H9 (cell line): ENCODE data around the gene EFCAB14. TPM values are rescaled to one million over a fixed set of nuclear protein-coding genes. Genes with fewer than 3 reads are reported as not detected.

Source experiments
- DNase-seq: peaks from one replicate; pipeline ENCODE4 v3.0.0-alpha.2; 2017
- H2AFZ ChIP-seq: one replicate; pipeline ENCODE4 v1.6.1; 2013; ENCODE audit warnings: mild to moderate bottlenecking, low read length, control low read depth, moderate library complexity
- H2AK5ac ChIP-seq: 2 replicates; pipeline ENCODE4 v1.6.1; 2013; ENCODE audit warnings: low read length, control low read depth, mixed read lengths; ENCODE audit not compliant: insufficient read length
- H2BK120ac ChIP-seq: one replicate; pipeline ENCODE4 v1.6.1; 2013; ENCODE audit warnings: low read depth, mild to moderate bottlenecking, low read length, control low read depth, inconsistent platforms; ENCODE audit not compliant: poor library complexity, severe bottlenecking
- H2BK12ac ChIP-seq: 2 replicates; pipeline ENCODE4 v1.6.1; 2013; ENCODE audit warnings: low read length, control low read depth, mixed read lengths, low read depth; ENCODE audit not compliant: insufficient read length
- H2BK15ac ChIP-seq: 2 replicates; pipeline ENCODE4 v1.6.1; 2013; ENCODE audit warnings: low read depth, low read length, control low read depth
- H2BK20ac ChIP-seq: one replicate; pipeline ENCODE4 v1.6.1; 2013; ENCODE audit warnings: low read depth, mild to moderate bottlenecking, low read length, control low read depth, inconsistent platforms; ENCODE audit not compliant: poor library complexity, severe bottlenecking
- H2BK5ac ChIP-seq: 2 replicates; pipeline ENCODE4 v1.6.1; 2013; ENCODE audit warnings: low read length, control low read depth, mixed read lengths; ENCODE audit not compliant: insufficient read length
- H3K14ac ChIP-seq: 2 replicates; pipeline ENCODE4 v1.6.1; 2013; ENCODE audit warnings: low read length, control low read depth; ENCODE audit not compliant: insufficient read depth
- H3K18ac ChIP-seq: 2 replicates; pipeline ENCODE4 v1.6.1; 2013; ENCODE audit warnings: low read depth, mild to moderate bottlenecking, mixed read lengths, low read length, control low read depth; ENCODE audit not compliant: insufficient read length
- H3K23ac ChIP-seq: 2 replicates; pipeline ENCODE4 v1.6.1; 2013; ENCODE audit warnings: low read length, control low read depth, mixed read lengths, low read depth; ENCODE audit not compliant: insufficient read length
- H3K23me2 ChIP-seq: 2 replicates; pipeline ENCODE4 v1.6.1; 2013; ENCODE audit warnings: low read depth, mild to moderate bottlenecking, mixed read lengths, low read length, control low read depth; ENCODE audit not compliant: insufficient read length, poor library complexity, severe bottlenecking
- H3K27ac ChIP-seq: 2 replicates; pipeline ENCODE4 v1.5.1; 2013; ENCODE audit warnings: low read length, control low read depth, mixed read lengths, low read depth; ENCODE audit not compliant: insufficient read length
- H3K27me3 ChIP-seq: 2 replicates; pipeline ENCODE4 v1.6.1; 2013; ENCODE audit warnings: low read length, control low read depth, inconsistent platforms; ENCODE audit not compliant: insufficient read depth
- H3K4ac ChIP-seq: 2 replicates; pipeline ENCODE4 v1.6.1; 2013; ENCODE audit warnings: low read depth, mild to moderate bottlenecking, control low read depth, inconsistent platforms, low read length, moderate library complexity
- H3K4me1 ChIP-seq: 2 replicates; pipeline ENCODE4 v1.6.1; 2013; ENCODE audit warnings: low read length, control low read depth, inconsistent platforms; ENCODE audit not compliant: insufficient read depth
- H3K4me2 ChIP-seq: 2 replicates; pipeline ENCODE4 v1.6.1; 2013; ENCODE audit warnings: low read length, control low read depth, mixed read lengths; ENCODE audit not compliant: insufficient read length, insufficient read depth
- H3K56ac ChIP-seq: 2 replicates; pipeline ENCODE4 v1.6.1; 2013; ENCODE audit warnings: low read depth, mild to moderate bottlenecking, mixed read lengths, low read length, control low read depth; ENCODE audit not compliant: insufficient read length
- H3K79me1 ChIP-seq: 2 replicates; pipeline ENCODE4 v1.6.1; 2013; ENCODE audit warnings: low read depth, mild to moderate bottlenecking, moderate library complexity, low read length, control low read depth, inconsistent platforms; ENCODE audit not compliant: insufficient read depth, poor library complexity, severe bottlenecking
- H3K79me2 ChIP-seq: 2 replicates; pipeline ENCODE4 v1.6.1; 2013; ENCODE audit warnings: low read length, control low read depth, inconsistent platforms; ENCODE audit not compliant: insufficient read depth
- H3K9ac ChIP-seq: 2 replicates; pipeline ENCODE4 v1.6.1; 2013; ENCODE audit warnings: low read length, control low read depth, mixed read lengths; ENCODE audit not compliant: insufficient read length; ENCODE audit errors: extremely low read depth
- H3K9me3 ChIP-seq: one replicate; pipeline ENCODE4 v1.6.1; 2013; ENCODE audit warnings: low read depth, low read length, inconsistent platforms; ENCODE audit not compliant: control insufficient read depth
- H3T11ph ChIP-seq: one replicate; pipeline ENCODE4 v1.6.1; 2013; ENCODE audit warnings: mild to moderate bottlenecking, low read length, control low read depth, inconsistent platforms
- H4K20me1 ChIP-seq: one replicate; pipeline ENCODE4 v1.6.1; 2013; ENCODE audit not compliant: control insufficient read depth, insufficient read length, insufficient read depth
- H4K5ac ChIP-seq: 2 replicates; pipeline ENCODE4 v1.6.1; 2013; ENCODE audit warnings: low read depth, mild to moderate bottlenecking, mixed read lengths, low read length, control low read depth; ENCODE audit not compliant: insufficient read length
- H4K8ac ChIP-seq: replicated peaks from 2 replicates; pipeline ENCODE4 v1.6.1; 2013; ENCODE audit warnings: low read length, control low read depth, mixed read lengths, low read depth; ENCODE audit not compliant: insufficient read length
- H4K91ac ChIP-seq: 2 replicates; pipeline ENCODE4 v1.6.1; 2013; ENCODE audit warnings: low read depth, mild to moderate bottlenecking, moderate library complexity, mixed read lengths, low read length, control low read depth; ENCODE audit not compliant: insufficient read length
- H3K27ac Mint-ChIP-seq, 3 experiments: 2 replicates in 2 of 3; 3 replicates in 1 of 3; pipeline ENCODE4 v1.8.0; 2020 to 2021; ENCODE audit warnings: mixed read lengths in 3 of 3, mild to moderate bottlenecking in 1 of 3, moderate library complexity in 1 of 3
- H3K27me3 Mint-ChIP-seq: 2 replicates; pipeline ENCODE4 v1.8.0; 2021; ENCODE audit warnings: low read depth, mild to moderate bottlenecking, moderate library complexity, mixed read lengths
- H3K36me3 Mint-ChIP-seq, 3 experiments: 2 replicates in 2 of 3; 3 replicates in 1 of 3; pipeline ENCODE4 v1.8.0; 2020 to 2021; ENCODE audit warnings: low read depth in 3 of 3, mixed read lengths in 3 of 3; ENCODE audit not compliant: insufficient read depth in 1 of 3
- H3K4me1 Mint-ChIP-seq, 2 experiments: 2 replicates each; pipeline ENCODE4 v1.8.0; 2020; ENCODE audit warnings: mixed read lengths in 2 of 2
- H3K4me3 Mint-ChIP-seq, 2 experiments: 2 replicates in 1 of 2; 3 replicates in 1 of 2; pipeline ENCODE4 v1.8.0; 2020 to 2021; ENCODE audit warnings: mild to moderate bottlenecking in 2 of 2, mixed read lengths in 2 of 2, moderate library complexity in 1 of 2
- H3K9me3 Mint-ChIP-seq, 2 experiments: 2 replicates in 1 of 2; 3 replicates in 1 of 2; pipeline ENCODE4 v1.8.0; 2020; ENCODE audit warnings: mild to moderate bottlenecking in 2 of 2, mixed read lengths in 2 of 2, moderate library complexity in 1 of 2
- CTCF ChIP-seq: fragments of 200-600 bp; sonication (generic); conservative IDR thresholded peaks from 3 replicates; pipeline ENCODE4 v1.8.0; 2021; ENCODE audit warnings: antibody characterized with exemption, mild to moderate bottlenecking
- WGBS: extraction: QIAGEN DNeasy Blood & Tissue Kit; methylation state at CpG from one replicate; pipeline ENCODE4 v1.1.7; 2013; ENCODE audit warnings: missing lambda C conversion rate, low lambda C conversion rate, mixed read lengths; ENCODE audit not compliant: insufficient read length; ENCODE audit errors: extremely low coverage; 5-methylcytosine and 5-hydroxymethylcytosine counted together
- total RNA-seq: library from RNA; stranded (reverse); gene quantifications from 2 replicates; pipeline ENCODE4 v1.2.1, GENCODE V29; 2021

The EFCAB14 gene
- total RNA-seq, 1 experiment from 2014 or later: 42.2 TPM

- Histone ChIP-seq H3K27me3 (no peaks in the 10 kb centered on the region), H3K18ac (no peak overlapping the region), H3T11ph (no peak overlapping the region), H4K5ac (no peak overlapping the region), H2BK20ac (no peak overlapping the region), H3K4me1 (no peaks in the 10 kb centered on the region), H3K79me1 (no peaks in the 10 kb centered on the region), H3K9me3 (no peaks in the 10 kb centered on the region), H2BK15ac (no peak overlapping the region), H2BK5ac (no peak overlapping the region), H3K79me2 (no peaks in the 10 kb centered on the region), H2AFZ (no peak overlapping the region), H3K9ac (no peak overlapping the region), H2BK12ac (no peak overlapping the region), H2BK120ac (no peak overlapping the region), H4K20me1 (no peaks in the 10 kb centered on the region), H3K23me2 (no peaks in the 10 kb centered on the region), H3K4me2 (no peak overlapping the region), H3K27ac (no peak overlapping the region), H3K23ac (no peak overlapping the region), H2AK5ac (no peak overlapping the region), H3K4ac (no peak overlapping the region), H4K8ac (no peak overlapping the region), H3K14ac (no peak overlapping the region), H3K56ac (no peak overlapping the region), H4K91ac (no peak overlapping the region)
- Mint-ChIP-seq H3K27me3 (no peaks in the 10 kb centered on the region), H3K36me3 (peaks cover 28 to 50% (median 44%) of the 10 kb centered on the region in 3 experiments), H3K4me3 (no peak overlapping the region), H3K9me3 (peaks cover 3 to 10% of the 10 kb centered on the region in 2 experiments; a peak in 3 of 5 replicates), H3K4me1 (no peaks in the 10 kb centered on the region), H3K27ac (no peak overlapping the region)
- no peak for DNase-seq
- TF ChIP-seq CTCF: no peak
- no CpG with 5 or more reads among the region's 3 CpGs for WGBS
These were observed 71.3 kb downstream of the EFCAB14 start for GRCh38 chr1:46647611-46648010.
